ENCODE results near the gene AMPD3.

Gene AMPD3

DNA sequence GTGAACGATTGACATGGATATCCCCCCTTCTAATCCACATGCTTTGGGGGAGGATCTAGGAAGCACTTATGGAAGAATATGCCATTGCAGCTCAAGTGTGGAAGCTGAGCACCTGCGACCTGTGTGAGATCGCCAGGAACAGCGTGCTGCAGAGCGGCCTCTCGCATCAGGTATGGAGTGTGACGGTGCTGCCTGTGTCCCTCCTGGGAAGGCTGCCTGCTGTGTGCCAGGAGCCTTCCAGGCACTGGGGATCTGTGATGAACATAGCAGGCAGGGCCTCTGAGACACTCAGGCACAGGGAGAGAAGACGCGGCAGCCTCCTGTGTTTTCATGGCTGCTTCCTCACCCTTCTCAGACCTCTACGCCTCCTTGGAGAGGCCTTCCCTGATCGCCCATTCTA is 49.4 kb downstream of the AMPD3 start:
- no peak for DNase-seq (ENCODE audit: low read depth)

DNA sequence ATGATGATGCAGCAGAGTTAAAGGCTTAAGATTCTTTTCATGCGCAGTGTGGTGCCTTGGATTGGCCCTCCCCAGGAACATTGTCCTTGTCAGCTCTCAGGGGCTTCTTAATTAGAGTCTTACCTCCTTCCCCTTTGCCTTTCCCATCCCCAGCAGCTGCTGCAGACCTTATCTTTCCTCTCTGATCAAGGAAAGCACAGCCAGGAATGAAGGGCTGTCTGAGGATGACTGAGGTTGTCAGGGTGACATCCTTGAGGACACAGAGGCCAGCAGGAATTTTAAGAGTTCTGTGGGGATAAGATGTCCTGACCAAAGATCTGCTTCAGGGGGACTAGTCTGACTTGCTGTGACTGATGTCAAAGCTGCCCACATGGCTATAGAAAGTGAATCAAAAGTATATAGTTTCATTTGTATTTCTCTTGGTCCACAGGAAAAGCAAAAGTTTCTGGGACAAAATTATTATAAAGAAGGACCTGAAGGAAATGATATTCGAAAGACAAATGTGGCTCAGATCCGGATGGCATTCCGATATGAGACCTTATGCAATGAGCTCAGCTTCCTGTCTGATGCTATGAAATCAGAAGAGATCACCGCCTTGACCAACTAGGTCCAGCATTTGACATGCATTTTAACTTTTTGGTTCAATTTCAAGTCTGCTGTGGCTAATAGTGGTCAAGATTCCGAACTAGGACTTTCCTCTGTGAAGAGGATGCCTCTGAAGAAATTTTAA is 50.4 kb downstream of the AMPD3 start:
- DNase-seq (ENCODE audit: low read depth) = no peak

DNA sequence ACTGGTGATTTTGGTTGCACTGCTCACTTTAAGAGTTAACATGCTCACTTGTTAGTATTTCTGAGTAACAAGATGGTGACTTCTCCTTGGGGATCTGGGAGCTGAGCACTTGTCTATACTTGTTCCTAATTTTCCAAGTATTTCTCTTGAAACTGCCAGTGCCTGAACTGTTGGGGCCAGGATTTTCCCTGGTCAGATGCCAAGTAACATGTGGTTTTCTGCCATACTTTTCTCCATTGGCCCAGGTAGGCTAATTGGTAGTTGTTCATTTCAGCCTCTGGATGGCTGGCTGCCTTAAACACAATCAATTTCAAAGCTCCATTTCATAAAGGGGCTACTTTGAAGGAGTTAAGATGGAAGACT is 50.9 kb downstream of the AMPD3 start:
- DNase-seq (ENCODE audit: low read depth) = no peak

DNA sequence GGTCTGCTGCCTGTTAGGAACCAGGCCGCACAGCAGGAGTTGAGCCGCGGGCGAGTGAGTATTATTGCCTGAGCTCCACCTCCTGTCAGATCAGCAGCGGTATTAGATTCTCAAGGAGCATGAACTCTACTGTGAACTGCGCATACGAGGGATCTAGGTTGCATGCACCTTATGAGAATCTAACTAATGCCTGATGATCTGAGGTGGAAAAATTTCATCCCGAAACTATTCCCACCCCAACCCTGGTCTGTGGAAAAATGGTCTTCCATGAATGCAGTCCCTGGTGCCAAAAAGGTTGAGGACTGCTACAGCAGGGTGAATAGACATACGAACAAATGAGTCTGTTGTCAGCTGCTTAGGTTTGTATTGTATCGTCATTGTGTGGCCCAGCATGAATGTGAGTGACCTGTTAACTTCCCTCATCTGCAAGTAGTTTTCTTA is 56.1 kb downstream of the AMPD3 start:
- no peak for DNase-seq (ENCODE audit: low read depth)

DNA sequence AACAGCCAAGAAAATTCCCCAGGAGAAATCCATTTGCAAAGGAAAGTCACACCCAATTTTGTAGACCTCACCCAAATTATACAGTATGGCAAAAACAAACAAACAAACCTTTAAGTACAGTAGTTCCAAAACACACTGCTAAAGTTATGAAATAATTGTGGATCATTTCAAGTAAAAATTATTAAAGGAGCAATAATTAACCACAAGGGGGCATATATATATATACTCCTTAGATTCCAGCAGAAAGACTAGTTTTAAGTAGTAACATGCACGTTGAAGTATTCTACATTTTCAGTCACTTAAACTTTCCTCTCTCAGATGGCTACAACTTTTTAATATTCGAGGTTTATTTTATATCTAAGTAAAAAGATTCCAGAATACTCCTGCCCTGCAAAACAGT is 59.1 kb downstream of the AMPD3 start:
- no peak for DNase-seq (ENCODE audit: low read depth)

DNA sequence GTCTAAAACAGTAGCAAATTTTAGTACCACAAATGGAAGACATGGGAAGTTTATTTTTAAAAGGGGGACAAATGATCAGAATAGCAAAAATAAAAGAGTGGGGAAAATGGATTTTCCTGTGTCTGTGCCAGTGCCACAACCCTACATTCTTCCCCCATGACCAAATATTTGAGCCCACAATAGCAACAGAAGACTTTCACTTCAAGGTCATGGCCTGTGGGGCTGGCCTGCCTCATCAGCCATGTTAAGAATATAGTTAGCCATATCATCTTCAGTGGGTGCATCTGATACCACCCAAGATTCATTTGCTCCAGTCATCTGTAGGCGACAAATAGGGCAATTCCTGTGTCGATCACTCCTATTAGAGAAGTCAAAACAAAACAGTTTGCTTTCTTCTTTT is 59.6 kb downstream of the AMPD3 start:
- DNase-seq (ENCODE audit: low read depth) = no peak

DNA sequence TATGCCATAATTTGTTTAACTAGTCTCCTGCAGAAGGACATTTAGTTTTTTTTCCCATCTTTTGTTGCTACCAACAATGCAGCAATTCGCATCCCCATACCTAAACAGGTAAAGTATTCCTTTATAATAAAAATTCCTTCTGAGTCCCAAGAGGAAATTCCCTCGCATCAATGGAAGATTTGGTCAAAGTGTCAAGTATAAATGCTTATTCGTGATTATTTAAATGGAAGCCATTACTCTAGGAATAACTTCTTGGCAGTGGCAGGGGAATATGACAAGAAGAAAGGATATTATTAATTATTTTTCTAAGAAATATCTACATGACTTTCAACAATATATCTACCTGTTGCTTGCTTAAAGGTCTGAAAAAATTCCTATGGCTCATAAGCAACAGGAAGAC is 60.4 kb downstream of the AMPD3 start:
- DNase-seq (ENCODE audit: low read depth) = no peak

DNA sequence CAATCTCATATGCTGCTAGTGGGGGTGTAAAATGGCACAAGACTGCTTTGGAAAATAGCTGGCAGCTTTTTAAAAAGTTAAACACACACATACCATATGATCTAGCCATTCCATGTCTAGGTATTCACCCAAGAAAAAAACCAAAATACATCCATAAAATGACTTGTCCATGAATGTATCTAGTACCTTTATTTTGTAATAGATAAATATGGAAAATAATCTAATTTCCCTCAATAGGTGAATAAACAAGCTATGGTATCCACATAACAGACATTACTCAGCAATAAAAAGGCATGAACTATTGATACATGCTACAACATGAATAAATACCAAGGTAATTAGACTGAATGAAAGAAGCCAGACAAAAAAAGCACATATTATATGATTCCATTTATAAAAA is 63.1 kb downstream of the AMPD3 start:
- DNase-seq (ENCODE audit: low read depth) = no peak

DNA sequence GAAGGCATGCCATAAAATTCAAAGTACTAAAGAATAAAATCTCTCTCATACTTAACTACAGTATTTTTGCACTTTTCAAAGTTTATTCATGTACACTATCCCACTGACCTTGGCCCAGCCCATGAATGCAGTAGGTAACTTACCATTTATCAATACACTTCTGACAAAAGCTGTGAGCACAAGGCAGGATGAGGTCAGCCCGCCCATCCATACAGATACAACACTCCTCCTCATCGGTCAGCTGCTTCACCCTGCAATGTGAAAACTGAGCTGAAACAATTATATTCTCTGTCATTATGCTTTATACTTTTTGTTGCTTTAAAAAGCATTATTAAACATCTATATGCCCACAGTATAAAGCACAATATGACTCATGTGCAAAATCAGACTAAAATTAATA is 63.8 kb downstream of the AMPD3 start:
- no peak for DNase-seq (ENCODE audit: low read depth)

DNA sequence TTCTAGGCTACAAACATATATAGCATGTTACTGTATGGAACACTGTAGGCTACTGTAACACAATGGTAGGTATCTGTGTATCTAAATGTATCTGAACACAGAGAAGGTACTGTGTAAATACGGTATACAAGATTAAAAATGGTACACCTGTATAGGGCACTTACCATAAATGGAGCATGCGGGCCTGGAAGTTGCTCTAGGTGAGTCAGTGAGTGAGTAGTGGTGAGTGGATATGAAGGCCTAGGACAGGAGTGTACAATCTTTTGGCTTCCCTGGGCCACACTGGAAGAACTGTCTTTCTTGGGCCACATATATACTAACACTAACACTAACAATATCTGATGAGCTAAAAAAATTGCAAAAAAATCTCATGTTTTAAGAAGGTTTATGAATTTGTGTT is 64.6 kb downstream of the AMPD3 start:
- DNase-seq (ENCODE audit: low read depth) = no peak

DNA sequence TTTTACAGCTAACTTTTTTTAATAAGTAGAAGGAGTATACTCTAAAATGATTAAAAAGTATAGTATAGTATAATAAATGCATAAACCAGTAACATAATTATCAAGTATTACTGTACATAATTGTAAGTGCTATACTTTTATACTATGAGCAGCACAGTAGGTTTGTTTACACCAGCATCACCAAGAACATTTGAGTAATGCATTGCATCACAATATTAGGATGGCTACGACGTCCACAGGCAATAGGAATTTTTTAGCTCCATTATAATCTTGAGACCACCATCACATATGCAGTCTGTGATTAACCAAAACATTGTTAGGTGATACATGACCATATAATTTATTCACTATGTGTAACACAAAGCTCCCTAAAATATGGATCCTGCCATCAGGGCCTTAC is 65.5 kb downstream of the AMPD3 start:
- no peak for DNase-seq (ENCODE audit: low read depth)

DNA sequence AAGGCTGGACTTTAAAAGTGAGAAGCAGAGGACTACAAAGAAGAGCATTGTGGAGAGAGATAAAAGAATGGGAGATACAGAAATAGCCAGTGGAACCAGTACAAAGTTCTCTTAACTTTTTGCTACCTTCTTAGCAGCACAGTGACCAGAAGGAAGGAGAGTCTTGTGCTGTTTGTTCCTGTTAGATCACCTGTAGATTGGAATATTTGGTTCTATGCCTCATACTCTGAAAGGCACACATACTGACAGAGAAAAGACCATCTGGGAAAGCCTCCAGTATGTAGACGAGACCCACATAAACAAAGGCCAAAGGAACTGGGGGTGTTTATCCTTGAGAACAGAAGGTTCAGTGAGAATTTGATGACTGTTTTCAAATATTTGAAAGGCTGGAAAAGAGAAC is 67.2 kb downstream of the AMPD3 start:
- no peak for DNase-seq (ENCODE audit: low read depth)

DNA sequence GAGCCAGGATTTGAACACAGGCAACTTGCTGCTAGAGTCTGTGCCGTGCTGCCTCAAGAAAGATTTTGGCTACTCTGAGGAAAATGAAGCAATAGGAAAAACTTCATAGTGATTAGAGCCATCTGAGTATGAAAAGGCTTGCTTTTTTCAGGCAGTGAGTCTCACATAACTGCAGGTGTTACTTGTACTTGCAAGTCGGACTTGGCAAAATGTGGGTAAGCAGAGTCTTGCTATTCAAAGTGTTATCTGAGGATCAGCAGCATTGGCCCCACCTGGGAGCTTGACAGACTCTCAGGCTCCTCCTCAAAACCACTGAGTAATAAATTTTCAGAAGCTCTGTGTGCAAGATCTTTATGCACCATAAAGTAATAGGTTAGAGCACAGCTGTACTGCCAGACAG is 67.9 kb downstream of the AMPD3 start:
- no peak for DNase-seq (ENCODE audit: low read depth)

DNA sequence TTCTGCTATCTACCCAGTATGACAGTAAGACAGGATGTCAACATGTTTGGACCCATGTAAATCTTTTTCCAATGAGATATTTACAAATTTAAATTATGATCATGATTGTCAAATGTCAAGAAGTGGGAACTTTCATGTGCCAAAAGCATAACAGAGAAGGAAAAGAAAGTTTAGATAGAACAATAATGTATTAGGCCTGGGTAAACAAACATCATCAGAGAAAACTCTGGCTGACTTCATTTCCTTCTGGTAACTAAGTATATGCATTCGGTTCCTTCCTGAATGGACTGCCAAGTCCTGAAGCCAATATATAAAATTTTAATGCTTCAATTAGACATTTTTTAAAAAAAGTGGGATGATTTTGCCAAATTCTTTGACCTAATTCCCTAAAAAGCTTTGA is 69.4 kb downstream of the AMPD3 start:
- DNase-seq (ENCODE audit: low read depth) = no peak

DNA sequence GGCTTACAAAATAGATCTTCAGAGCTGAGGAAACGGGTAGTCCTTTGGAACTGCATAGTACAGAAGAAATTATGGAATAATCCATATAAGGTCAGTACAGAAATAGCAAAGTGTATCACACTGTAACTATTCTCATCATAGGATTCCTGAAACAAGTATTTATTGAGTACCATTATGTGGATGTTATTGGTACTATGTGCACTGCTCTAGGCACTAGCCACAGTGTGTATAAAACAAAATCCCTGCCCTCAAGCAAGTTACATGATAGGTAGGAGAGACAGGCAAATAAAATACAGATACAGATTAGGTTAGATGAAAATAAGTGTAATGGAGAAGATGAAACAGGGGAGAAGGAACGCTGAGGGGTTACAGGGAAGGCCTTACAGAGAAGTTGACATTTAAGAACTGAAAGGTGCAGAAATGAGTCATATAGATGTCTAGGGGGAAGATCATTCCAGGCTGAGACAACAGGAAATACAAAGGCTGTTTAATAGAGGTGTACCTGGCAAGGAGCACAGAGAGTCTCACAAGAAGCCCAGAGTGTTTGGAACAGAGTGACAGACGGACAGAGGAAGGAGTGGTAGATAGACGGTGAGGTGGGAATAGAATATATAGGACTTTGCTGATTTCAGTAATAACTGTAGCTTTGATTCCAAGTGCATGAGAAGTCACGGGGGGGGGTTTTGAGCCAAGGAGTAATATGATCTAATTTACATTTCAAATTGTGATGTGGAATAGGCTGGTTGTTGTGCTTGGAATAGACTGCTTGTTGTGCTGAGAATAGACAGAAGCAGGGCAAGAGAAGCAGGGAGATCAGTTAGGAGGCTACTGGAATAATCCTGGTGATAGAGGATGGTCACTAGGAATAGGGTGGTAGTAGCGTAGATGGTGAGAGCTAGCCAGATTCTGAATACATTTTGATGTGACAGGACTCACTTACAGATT is 72.2 kb downstream of the AMPD3 start:
- no peak for DNase-seq (ENCODE audit: low read depth)

DNA sequence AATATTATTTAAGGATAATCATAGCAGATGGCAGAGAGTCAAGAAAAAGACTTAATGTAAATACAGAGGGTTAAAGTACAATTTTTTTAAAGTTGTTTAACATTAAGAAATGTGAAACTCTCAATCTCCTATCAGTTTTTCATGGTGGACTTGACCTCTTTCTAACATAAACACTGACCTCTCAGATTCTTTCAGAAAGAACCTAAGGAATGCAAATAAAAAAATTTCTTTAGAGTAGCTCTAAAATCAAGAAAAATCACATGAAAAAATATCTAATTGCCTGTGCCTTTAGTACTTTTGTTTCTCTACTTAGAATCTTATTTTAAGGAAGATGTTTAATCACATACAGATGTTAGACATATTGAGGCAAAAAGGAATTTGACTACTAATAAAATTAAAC is 73.1 kb downstream of the AMPD3 start:
- DNase-seq (ENCODE audit: low read depth) = no peak

DNA sequence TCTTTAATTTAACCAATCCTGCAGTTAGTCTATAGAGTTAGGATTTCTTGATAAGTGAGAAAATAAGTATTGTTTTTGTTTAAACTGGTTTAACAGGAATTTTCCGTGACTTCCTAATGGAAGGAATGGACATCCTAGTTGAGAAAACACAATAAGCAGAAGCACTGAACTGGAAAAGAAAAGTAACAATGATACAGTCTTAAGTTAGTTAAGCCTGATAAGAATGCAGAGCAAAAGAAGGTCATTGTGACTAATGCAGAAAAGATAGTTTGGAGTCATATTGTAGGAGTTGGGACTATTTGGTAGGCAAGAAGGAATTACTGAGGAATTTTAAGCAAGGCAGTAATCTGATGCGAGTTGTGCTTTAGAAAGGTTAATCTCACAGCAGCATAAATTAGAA is 74.2 kb downstream of the AMPD3 start:
- DNase-seq (ENCODE audit: low read depth) = no peak

DNA sequence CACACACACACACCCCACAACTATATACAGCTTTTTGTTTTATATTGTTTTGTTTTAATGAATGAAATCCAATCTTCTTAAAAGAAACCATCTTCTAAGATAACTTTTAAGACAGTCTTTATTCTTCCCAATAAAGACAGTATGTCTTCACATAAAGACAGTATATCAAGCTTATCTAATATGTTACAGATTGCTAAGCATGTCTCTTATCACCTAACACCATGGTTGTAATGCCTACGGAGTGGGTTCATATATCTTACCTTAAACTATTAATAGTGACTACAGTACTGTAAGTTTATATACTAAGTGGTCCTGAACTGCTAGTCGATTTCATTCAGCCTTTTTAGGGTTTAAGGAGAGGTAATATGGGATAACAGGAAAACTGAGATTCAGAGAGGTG is 77.5 kb downstream of the AMPD3 start:
- no peak for DNase-seq (ENCODE audit: low read depth)

DNA sequence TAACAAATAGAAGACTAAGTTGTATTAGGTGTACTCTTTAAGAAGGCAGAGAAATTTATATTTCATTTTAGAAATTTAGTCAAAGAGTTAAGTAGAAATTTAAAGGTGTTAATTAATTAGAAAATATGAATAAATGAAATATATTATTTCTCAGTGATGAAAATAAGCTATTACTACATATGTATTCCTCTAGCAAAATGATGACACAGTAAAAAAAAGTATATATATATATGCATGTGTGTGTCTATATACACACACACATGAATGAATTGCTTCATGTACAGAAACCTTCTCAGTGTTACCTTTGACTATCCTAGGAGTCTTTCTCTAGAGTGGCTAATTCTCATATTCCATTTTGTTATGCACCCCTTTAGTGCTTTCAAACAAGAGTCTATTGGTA is 78.3 kb downstream of the AMPD3 start:
- DNase-seq (ENCODE audit: low read depth) = no peak

DNA sequence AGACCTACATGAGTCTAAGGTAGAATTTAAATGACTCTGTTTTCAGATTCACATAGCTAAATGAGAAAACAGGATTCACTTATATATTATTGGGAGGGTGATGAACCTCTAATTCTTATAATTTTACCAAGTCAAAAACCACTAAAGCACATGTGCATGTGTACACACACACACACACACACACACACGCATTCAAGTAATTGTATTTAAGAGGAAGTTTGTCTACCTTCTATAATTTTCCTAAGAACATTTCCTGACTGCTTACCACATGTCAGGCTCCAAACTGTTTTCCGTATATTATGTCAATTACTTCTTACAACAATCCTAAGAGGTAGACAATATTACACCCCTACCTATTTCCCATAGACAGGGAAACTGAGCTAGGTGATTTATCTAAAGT is 79.3 kb downstream of the AMPD3 start:
- no peak for DNase-seq (ENCODE audit: low read depth)

DNA sequence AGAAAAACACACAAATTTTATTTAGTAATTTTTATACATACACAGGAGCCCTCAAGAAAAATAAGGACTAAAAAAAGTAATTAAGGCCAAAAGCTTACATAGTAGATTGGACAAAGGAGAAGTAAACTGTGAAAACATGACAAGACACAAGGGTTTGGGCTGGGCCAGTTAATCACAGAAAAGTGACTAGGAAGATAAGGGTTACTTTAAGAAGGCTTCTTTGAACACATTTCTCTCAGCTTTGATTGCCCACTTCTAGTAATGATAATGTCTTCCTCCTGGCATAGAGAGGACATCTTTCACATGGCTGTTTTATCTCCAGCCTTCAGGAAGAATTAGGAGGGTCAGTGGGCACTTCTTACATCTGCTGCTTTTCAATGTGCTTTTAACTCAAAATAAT is 82.5 kb downstream of the AMPD3 start:
- DNase-seq (ENCODE audit: low read depth) = no peak

DNA sequence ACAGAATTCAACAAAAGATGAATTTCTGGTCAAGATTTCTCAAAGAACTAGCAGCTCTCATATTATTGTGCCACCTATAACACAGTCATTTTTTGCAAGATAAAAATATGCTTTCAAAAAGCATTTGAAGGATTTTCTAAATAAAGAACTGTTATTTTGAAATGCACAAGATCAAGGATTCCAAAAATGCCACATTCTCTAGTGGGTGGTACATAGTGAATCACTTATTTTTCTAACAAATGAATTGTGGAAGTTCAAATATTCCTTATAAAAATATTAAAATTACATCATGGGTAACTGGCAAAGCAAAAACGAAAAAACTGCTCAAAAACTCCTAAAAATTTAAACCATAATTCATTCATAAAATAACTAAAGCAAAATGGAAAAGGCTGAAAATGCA is 83.9 kb downstream of the AMPD3 start:
- DNase-seq (ENCODE audit: low read depth) = no peak

DNA sequence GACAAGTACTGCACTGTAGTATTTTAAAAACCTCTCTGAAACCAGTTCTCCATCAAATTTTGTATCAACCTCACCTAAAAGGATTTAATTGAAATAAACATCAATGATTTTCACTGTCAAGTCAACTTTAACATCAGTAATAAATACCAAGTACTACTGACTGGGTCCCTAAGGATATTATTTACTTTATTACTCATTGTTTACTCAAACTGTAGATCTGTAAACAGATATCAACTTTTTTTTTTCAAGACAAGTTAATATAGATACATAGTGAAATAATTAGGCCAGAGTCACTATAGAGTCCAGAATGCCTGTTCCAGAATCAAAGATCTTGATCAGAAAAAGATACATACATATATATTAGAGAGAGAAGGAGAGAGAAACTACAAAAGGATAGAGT is 84.3 kb downstream of the AMPD3 start:
- DNase-seq (ENCODE audit: low read depth) = no peak

DNA sequence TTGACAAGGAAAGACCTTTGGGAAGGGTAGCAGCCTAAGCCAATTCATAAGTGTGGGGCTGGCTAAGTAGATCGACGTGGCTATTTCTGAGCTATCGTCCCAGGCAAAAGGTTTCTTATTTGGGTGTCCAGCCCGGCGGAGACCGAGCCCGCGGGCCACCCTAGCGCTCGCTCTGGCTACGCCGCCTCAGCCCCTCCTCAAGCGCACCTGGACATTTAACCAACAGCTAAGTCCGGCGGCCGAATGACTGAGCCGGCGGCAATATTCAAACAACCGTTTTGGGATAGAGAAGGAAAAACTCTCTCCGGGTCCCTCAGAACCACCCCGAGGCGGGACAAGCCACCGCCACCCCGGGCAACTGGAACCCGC is 85.5 kb downstream of the AMPD3 start:
- no peak for DNase-seq (ENCODE audit: low read depth)

Measured in stimulated activated CD8-positive, alpha-beta memory T cell treated with anti-CD3 and anti-CD28 coated beads, Interleukin-4, amount 100 ng/mL, for 24 hours (primary cell).